Fibroblast of skin of left quadriceps (primary cell): ENCODE measurements around the gene S100PBP.
"Not testable (repeated sequence)": the region's sequence is repeated elsewhere in the genome, so short reads cannot be mapped to it uniquely, and the experiment has no call there.

ENCODE experiments used
- DNase-seq, 2 experiments: peaks; one replicate each; pipeline ENCODE4 v3.0.0-alpha.2; 2013; ENCODE audit warnings: low read depth in 2 of 2

Gene S100PBP

GRCh38 chr1:32900371-32900955, 83.0 kb downstream of the S100PBP start:
- no peak for DNase-seq

- DNase-seq, result no peak
Measured at GRCh38 chr1:32900956-32901822, 83.7 kb downstream of the S100PBP start, which contains the start of gene TMEM54. Gene TMEM54, minus strand, starts transcription at chr1:32901389. Its CDS starts 151 bp downstream, at chr1:32901238.

GRCh38 chr1:32901823-32902534, 84.5 kb downstream of the S100PBP start:
- no peak for DNase-seq

GRCh38 chr1:32902535-32902920, 85.1 kb downstream of the S100PBP start:
- DNase-seq, result no peak

GRCh38 chr1:32903991-32904785, 86.7 kb downstream of the S100PBP start:
- no peak for DNase-seq

- no peak for DNase-seq
Measured at GRCh38 chr1:32904797-32905196, 87.3 kb downstream of the S100PBP start.

GRCh38 chr1:32905588-32905987, 88.1 kb downstream of the S100PBP start:
- not testable (repeated sequence) for DNase-seq

- no peak for DNase-seq
Measured at GRCh38 chr1:32906654-32907053, 89.2 kb downstream of the S100PBP start.

GRCh38 chr1:32907435-32907834, 90.0 kb downstream of the S100PBP start:
- DNase-seq, result no peak
